Measurements from ENCODE around the gene ECI1. TPM values are rescaled to one million over a fixed set of nuclear protein-coding genes. Genes with fewer than 3 reads are reported as not detected.

The ECI1 gene
- total and polyA plus RNA-seq, 2 of the 13 experiments (the other 11 are each of a cell fraction or from before 2014, with no cell fraction given), result 82.0 to 102 TPM

GRCh38 chr16:2226245-2226793, 25.1 kb downstream of the ECI1 start (continued):
- TF ChIP-seq IKZF4 (CRISPR knock-in tag; IDR thresholded peaks at IDR 0.05; ENCODE audit: borderline replicate concordance, low read depth, not compliant biosample characterization) (no peak), ZNF761 (CRISPR knock-in tag; conservative IDR thresholded peaks at IDR 0.05) (no peak), ZZZ3 (CRISPR knock-in tag; IDR thresholded peaks at IDR 0.05; ENCODE audit: borderline replicate concordance) (no peak), CERS6 (CRISPR knock-in tag; IDR thresholded peaks at IDR 0.05) (no peak), EEA1 (CRISPR knock-in tag; IDR thresholded peaks at IDR 0.05; ENCODE audit: borderline replicate concordance) (no peak), FOSL2 (CRISPR knock-in tag; IDR thresholded peaks at IDR 0.05) (peak; percentile 61), ZXDC (CRISPR knock-in tag; IDR thresholded peaks at IDR 0.05) (no peak), FOXP1 (IDR thresholded peaks at IDR 0.05) (peak; percentile 51; the same call in 1 of the 2 replicates), FOXP1 (CRISPR knock-in tag; IDR thresholded peaks at IDR 0.05) (peak; percentile 87), PREB (CRISPR knock-in tag; IDR thresholded peaks at IDR 0.05) (no peak), TBP (CRISPR knock-in tag; IDR thresholded peaks at IDR 0.05) (no peak), KLF6 (CRISPR knock-in tag; IDR thresholded peaks at IDR 0.05) (no peak), MIXL1 (CRISPR knock-in tag; IDR thresholded peaks at IDR 0.05) (no peak), ZBTB43 (CRISPR knock-in tag; conservative IDR thresholded peaks at IDR 0.05) (no peak), FOXA1 (IDR thresholded peaks at IDR 0.05) (peak; percentile 49; the same call in 1 of the 2 replicates), FOXA1 (CRISPR knock-in tag; IDR thresholded peaks at IDR 0.05) (peak; percentile 94), TBL1XR1 (IDR thresholded peaks at IDR 0.05; ENCODE audit: borderline replicate concordance, low read length, partially characterized antibody) (peak; percentile 50), ZNF878 (CRISPR knock-in tag; IDR thresholded peaks at IDR 0.05) (peak; percentile 50; the same call in 1 of the 2 replicates), ZNF326 (CRISPR knock-in tag; IDR thresholded peaks at IDR 0.05; ENCODE audit: borderline replicate concordance) (no peak), ZFP1 (CRISPR knock-in tag; IDR thresholded peaks at IDR 0.05) (no peak), ZNF121 (CRISPR knock-in tag; IDR thresholded peaks at IDR 0.05) (no peak), ZHX1 (CRISPR knock-in tag; IDR thresholded peaks at IDR 0.05; ENCODE audit: low read depth) (peak; percentile 77; the same call in 1 of the 2 replicates), ZNF260 (CRISPR knock-in tag; IDR thresholded peaks at IDR 0.05; ENCODE audit: borderline replicate concordance, low read depth) (no peak)

Data from HepG2 (cell line).